H4 (cell line): ENCODE results near the gene PDE4C. TPM values are rescaled to one million over a fixed set of nuclear protein-coding genes. Genes with fewer than 3 reads are reported as not detected.
"Not testable (repeated sequence)": the region's sequence is repeated elsewhere in the genome, so short reads cannot be mapped to it uniquely, and the experiment has no call there.

ENCODE experiments used
- DNase-seq: peaks from one replicate; pipeline ENCODE4 v3.0.0-alpha.2; 2015; ENCODE audit warnings: low spot score
- total RNA-seq: library from RNA; depleted of rRNA; stranded (reverse); fragments of >200 nt; shearing (Covaris generic); gene quantifications from 2 replicates; pipeline ENCODE4 v1.2.3, GENCODE V29; 2014

The PDE4C gene
- total RNA-seq, 1 experiment from 2014 or later = 0.06 TPM

- no peak for DNase-seq
Measured at GRCh38 chr19:18223860-18224524, 2.2 kb downstream of the PDE4C start.

- DNase-seq = no peak
Measured at GRCh38 chr19:18221815-18222725, 4.2 kb downstream of the PDE4C start.

GRCh38 chr19:18220632-18221275 lies 5.5 kb downstream of the PDE4C start:
- no peak for DNase-seq

GRCh38 chr19:18219911-18220631 lies 6.2 kb downstream of the PDE4C start:
- DNase-seq = no peak

- DNase-seq = no peak
Measured at GRCh38 chr19:18218600-18218999, 7.6 kb downstream of the PDE4C start.

- DNase-seq = no peak
Measured at GRCh38 chr19:18218159-18218558, 8.1 kb downstream of the PDE4C start.

GRCh38 chr19:18216789-18217188 lies 9.4 kb downstream of the PDE4C start:
- DNase-seq = no peak

GRCh38 chr19:18214779-18215433 lies 11.3 kb downstream of the PDE4C start:
- DNase-seq = no peak

- DNase-seq = no peak
Measured at GRCh38 chr19:18211683-18212082, 14.6 kb downstream of the PDE4C start.

GRCh38 chr19:18209912-18210311 lies 16.3 kb downstream of the PDE4C start:
- not testable (repeated sequence) for DNase-seq

GRCh38 chr19:18208098-18208951 lies 17.9 kb downstream of the PDE4C start:
- DNase-seq = peak; percentile 70

GRCh38 chr19:18206018-18206417 lies 20.2 kb downstream of the PDE4C start:
- no peak for DNase-seq

GRCh38 chr19:18205200-18205892 lies 20.9 kb downstream of the PDE4C start:
- DNase-seq = peak; percentile 76

GRCh38 chr19:18204394-18205199 lies 21.6 kb downstream of the PDE4C start:
- DNase-seq = no peak

GRCh38 chr19:18203863-18204393 lies 22.3 kb downstream of the PDE4C start, which contains the start of gene RAB3A:
Gene RAB3A (minus strand): TSS chr19:18204042. CDS start chr19:18202740, 1,302 bp downstream.
- DNase-seq = peak; percentile 100

GRCh38 chr19:18203408-18203862 lies 22.8 kb downstream of the PDE4C start:
- DNase-seq = no peak

- no peak for DNase-seq
Measured at GRCh38 chr19:18202778-18203407, 23.3 kb downstream of the PDE4C start.

- DNase-seq = no peak
Measured at GRCh38 chr19:18202397-18202777, 23.9 kb downstream of the PDE4C start.
